GM19438 (cell line): ENCODE data around the gene NBPF1.
"Not testable (repeated sequence)": the region's sequence is repeated elsewhere in the genome, so short reads cannot be mapped to it uniquely, and the experiment has no call there.

ENCODE experiments used
- ATAC-seq: cut with Tn5 transposase; IDR thresholded peaks from one replicate; pipeline ENCODE4 v1.9.1; 2021; ENCODE audit warnings: low read depth; ENCODE audit not compliant: unreplicated experiment

NBPF1 gene

GRCh38 chr1:16607853-16608815, 5.2 kb downstream of the NBPF1 start:
- ATAC-seq = not testable (repeated sequence)

DNA sequence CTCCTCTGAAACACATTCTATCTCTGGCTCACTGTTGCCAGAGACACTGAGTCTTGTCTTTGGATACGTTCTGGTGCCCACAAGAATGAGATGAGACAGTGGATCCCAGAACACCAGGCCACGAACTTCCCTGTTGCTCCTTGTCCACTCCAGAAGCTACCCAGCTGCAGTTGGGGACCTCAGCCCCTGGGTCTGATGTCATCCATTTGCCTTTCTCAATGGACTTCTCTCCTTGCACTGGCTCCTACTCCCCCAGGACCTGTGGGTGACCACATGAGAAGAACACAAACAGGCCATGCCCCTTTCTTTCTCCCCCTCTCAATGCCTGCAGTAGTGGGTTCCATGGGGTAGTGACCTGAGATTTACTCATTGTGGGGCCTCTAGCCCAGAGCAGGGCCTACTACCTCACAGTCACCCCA, 5.9 kb downstream of the NBPF1 start:
- ATAC-seq = no peak

GRCh38 chr1:16606666-16607432, 6.5 kb downstream of the NBPF1 start:
- not testable (repeated sequence) for ATAC-seq

DNA sequence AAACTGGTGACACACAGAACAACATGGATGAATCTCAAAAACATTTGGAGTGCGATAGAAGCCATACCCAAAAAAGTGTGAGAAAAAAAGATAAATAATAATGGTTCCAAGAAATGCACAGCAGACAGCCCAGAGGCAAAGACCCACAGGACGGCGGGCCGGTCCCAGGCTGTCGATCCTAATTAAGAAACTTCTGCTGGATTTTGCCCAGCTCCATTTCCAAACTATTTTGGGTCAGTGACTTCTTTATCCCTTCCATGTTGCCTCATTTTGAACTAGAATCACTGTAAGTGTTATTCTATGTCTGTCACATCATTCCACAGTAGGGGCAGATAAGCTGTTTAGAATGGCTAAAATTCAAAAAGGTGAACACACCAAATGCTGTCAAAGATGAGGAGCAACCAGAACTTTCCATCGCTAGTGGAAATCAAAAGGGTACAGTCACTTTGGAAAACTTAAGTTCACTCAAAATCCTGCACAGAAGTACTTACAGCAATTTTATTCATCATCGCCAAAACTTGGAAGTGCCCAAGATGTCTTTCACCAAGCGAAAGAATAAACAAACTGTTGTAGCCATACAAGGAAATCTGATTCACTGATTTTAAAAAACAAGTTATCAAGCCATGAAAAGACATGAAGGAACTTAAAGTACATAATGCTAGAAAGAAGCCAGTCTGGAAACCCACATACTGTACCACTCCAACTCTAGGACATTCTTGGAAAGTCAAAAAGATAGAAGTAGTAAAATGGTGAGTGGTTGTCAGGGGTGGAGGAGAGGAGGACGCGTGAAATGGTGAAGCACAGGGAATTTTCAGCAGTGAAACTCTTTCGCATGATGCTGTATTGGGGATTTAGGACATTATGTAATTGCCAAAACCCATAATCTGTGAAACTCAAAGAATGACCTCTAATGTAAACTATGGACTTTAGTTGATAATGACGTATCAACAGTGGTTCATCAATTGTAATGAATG, 7.5 kb downstream of the NBPF1 start:
- ATAC-seq = no peak

DNA sequence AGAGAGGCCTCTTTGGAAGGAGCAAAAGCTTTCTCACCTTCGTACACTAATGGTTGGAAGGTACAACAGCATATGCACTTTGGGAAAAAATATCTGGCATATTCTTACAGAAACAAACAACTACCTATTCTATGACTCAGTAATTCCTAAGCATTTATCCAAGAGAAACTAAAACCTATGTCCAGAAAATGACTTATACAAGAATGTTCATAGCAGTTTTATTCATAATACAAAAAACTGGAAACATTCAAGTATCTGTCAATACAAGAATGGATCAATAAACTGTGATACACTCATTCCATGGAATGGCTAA, 8.2 kb downstream of the NBPF1 start:
- no peak for ATAC-seq

DNA sequence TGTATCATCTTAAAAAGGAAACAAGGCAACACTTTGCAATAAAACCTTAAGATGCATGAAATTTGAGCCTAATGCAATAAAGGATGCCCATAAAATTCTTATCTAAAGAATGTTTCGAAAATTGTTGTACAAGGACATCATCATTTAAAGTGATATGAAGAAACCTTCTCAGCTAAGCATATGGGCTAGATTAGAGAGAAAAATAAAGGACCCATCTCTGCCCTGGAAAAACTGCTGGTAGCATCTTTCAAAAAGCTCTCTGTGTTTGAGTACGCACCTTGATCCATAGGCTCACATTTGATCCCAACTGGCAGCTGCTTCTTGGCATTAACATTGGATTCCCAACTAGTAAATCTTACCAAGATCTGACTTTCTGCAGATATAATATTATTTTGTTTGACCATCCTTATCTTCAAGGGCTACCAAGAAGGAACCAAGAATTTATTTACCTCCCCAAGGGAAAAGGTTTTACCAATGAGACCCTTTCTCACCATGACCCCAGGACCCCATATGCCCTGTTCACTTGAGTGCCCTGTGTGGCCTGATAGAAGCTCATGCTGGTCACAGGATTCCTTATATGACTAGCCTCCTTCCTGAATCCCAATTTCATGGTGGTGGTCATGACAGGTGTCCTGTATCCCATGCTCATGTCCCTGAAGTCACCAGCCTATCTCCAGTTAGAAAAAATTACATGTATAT, 8.7 kb downstream of the NBPF1 start:
- ATAC-seq = not testable (repeated sequence)

DNA sequence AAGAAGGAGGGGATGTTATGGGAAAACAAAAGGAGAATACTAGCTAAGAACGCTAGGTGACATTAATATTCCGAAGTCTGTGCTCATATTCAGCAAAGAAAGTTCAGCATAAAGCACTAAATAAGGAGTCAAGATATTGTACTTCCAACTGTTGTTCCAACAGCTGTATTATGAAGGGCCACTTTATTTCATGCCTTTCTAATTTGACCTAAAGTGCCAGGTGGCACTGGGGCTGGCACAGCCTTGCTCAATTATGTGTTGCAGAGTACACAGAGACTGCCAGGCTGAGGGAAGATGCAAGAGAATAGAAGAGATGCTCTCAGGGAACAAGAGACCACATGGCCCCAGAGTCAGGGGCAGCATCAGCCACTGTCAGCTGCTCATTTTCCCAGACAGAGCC, 9.7 kb downstream of the NBPF1 start:
- not testable (repeated sequence) for ATAC-seq

- not testable (repeated sequence) for ATAC-seq
Measured at GRCh38 chr1:16602336-16603011, 10.9 kb downstream of the NBPF1 start.

GRCh38 chr1:16600855-16601786, 12.2 kb downstream of the NBPF1 start:
- ATAC-seq = not testable (repeated sequence)

GRCh38 chr1:16599326-16599725, 14.0 kb downstream of the NBPF1 start:
- ATAC-seq = not testable (repeated sequence)

GRCh38 chr1:16595216-16595615, 18.1 kb downstream of the NBPF1 start:
- not testable (repeated sequence) for ATAC-seq

DNA sequence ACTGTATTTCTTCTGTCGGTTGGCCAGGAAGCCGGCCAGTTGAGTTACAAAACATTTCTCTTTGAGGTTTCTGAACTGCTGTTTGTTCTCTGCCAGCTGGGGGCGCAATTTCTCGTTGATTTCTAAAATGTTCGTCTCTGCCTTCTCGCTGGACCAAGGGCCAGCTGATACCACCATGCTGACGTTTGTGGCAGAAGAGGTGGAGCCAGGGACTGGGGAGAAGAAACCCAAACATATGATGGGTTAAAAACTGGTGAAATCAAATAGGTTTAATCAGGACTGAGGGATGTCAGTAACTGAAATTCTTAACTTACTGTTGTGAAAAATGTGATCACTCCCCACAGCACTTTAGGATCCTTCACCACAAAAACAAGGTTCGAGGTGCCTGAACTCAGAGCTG, 21.5 kb downstream of the NBPF1 start:
- ATAC-seq = not testable (repeated sequence)

DNA sequence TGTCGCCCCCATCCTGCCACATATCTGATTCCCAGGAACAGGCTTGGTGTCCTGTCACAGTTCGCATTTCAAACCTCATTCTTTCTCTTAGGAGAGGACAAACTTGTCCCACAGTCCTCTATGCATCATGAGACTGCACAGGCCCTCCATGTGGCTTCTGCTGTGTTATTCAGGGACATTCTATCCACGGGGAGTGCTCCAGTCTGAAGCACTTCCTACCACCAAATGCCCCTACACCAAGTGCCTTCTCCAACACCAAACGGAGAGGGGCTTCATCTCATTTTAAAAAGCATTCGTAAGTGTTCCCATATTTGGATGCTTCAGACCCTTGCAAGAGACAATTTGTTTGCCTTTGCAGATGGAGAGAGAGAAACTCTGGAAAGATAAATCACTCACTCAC, 25.3 kb downstream of the NBPF1 start:
- not testable (repeated sequence) for ATAC-seq

DNA sequence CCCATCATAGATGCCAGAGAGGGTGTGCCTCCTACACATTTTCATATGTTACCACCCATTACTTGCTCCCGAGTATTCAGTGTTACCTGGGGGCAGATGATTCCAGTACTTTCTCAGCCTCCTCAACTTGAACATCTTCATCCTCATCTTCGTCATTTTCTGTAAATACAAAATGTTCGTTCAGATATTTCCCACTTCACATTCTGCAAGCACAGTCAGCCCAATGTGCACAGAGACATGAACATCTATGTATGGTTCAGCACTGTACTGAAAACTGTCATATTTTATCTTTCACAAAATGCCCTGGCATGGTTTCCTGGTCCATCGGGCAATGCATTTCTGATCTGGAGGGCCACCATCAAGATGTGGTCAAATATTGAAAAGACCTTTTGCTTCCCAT, 25.7 kb downstream of the NBPF1 start:
- not testable (repeated sequence) for ATAC-seq

DNA sequence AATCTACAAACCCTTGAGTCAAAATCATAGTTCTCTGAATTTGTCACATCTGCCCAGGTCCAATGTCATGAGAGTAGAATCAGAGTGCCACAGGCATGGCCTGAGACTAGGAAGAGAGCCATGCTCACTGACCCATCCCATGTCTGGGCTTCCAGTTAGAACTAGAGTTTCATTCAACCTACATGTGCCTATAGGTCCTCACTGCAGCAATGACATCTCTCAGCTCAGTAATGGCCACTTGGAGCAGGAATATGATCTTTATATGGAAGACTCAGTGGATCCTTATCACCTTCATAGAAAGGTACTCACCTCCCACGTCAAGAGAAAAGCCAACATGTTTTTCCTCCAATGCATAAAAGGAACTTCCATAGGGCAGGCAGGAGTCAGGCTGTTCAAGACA, 48.0 kb downstream of the NBPF1 start:
- not testable (repeated sequence) for ATAC-seq

DNA sequence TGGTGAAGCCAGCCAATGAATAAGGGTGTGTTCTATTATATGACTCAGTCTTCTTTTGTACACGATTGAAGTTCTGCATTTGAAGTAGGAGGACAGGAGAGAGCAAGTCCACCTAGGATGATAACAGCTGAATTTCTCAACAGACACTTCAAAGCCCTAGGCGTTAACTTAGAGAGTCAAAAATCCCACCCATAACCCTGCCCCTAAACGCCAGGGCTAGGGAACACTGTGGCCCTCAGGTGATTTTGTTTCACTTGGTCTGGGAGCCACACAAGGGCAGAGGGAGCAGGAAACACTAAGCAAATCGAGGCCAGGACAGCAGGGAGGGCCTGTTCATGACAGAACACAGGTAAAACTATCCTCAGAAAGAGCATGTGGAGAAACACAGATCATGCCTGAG, 52.3 kb downstream of the NBPF1 start:
- ATAC-seq = not testable (repeated sequence)

DNA sequence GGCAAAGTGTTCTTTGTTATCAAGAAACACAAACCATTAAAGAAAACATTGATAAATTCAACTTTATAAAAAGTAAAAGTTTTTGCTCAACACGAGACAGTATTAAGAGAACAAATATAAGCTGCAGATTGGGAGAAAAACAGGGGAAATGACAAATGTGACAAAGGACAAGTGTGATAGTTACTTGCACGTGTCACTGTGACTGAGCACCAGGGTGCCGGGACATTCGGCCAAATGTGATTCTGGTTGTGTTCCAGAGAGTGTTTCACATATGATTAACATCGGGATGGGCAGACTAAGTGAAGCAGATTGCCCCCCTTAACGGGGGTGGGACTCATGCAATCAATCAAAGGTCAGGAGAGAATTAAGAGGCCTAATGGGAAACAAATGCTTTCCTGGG, 52.9 kb downstream of the NBPF1 start:
- not testable (repeated sequence) for ATAC-seq

DNA sequence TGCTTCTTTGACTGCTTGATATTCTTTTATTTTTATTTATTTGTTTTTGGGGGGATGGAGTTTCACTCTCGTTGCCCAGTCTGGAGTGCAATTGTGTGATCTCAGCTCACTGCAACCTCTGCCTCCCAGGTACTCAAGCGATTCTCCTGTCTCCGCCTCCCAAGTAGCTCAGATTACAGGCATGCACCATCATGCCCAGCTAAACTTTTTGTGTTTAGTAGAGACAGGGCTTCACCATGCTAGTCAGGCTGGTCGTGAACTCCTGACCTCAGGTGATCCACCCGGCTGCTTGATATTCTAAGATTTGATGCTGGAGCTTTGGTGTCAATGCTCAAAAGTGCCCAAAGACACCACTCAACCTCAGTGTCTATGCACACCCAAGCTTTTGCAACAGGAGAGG, 53.7 kb downstream of the NBPF1 start:
- ATAC-seq = not testable (repeated sequence)
